Measurements from ENCODE around the gene MYOCD. TPM values are rescaled to one million over a fixed set of nuclear protein-coding genes. Genes with fewer than 3 reads are reported as not detected.

The MYOCD gene
- total RNA-seq, 4 donors from 2014 or later: 96.2 to 211 (median 124) TPM

GRCh38 chr17:12732366-12732765 is 66.7 kb downstream of the MYOCD start:
- no peak overlapping the region for H3K4me3 ChIP-seq
- intact Hi-C loops (cut with DNase I): no loop called here
- no peaks in the 10 kb centered on the region for H3K9me3 ChIP-seq
- H3K36me3 ChIP-seq: peaks cover 0 to 15% (median 10%) of the 10 kb centered on the region in 4 donors
- peak overlapping the region in 2 of 4 donors; percentile 69 to 82 for H3K27ac ChIP-seq (replicated peaks in 1 of 4)
- TF ChIP-seq POLR2AphosphoS5 (IDR thresholded peaks at IDR 0.05): no peak
- TF ChIP-seq POLR2A (IDR thresholded peaks at IDR 0.05; ENCODE audit: low read depth): no peak
- no peak for TF ChIP-seq CTCF (IDR thresholded peaks at IDR 0.05)
- TF ChIP-seq EP300 (IDR thresholded peaks at IDR 0.05): no peak
- WGBS: 80% methylated on average over 8 of the region's 8 CpGs
- no peak for DNase-seq (ENCODE audit: extremely low spot score)
- H3K27me3 ChIP-seq: no peaks in the 10 kb centered on the region
- H3K4me1 ChIP-seq: peaks cover 19 to 58% (median 44%) of the 10 kb centered on the region in 4 donors

- intact Hi-C loops (cut with DNase I): no loop called here
- peaks cover 13 to 51% (median 38%) of the 10 kb centered on the region in 4 donors for H3K4me1 ChIP-seq
- no peaks in the 10 kb centered on the region for H3K9me3 ChIP-seq
- no peak for DNase-seq (ENCODE audit: extremely low spot score)
- H3K36me3 ChIP-seq: peaks cover 0 to 32% (median 14%) of the 10 kb centered on the region in 4 donors
- TF ChIP-seq CTCF (IDR thresholded peaks at IDR 0.05) (no peak), EP300 (IDR thresholded peaks at IDR 0.05) (no peak), POLR2A (IDR thresholded peaks at IDR 0.05; ENCODE audit: low read depth) (no peak), POLR2AphosphoS5 (IDR thresholded peaks at IDR 0.05) (peak in 1 of 2 donors; percentile 16)
- 78% methylated on average over 7 of the region's 7 CpGs for WGBS
- no peaks in the 10 kb centered on the region for H3K27me3 ChIP-seq
- peak overlapping the region; percentile 10 to 54 (median 25) for H3K27ac ChIP-seq (replicated peaks in 1 of 4)
- H3K4me3 ChIP-seq: no peak overlapping the region
Observed at GRCh38 chr17:12734926-12735325, 69.2 kb downstream of the MYOCD start.

GRCh38 chr17:12735517-12735916 is 69.8 kb downstream of the MYOCD start:
- no peak for TF ChIP-seq POLR2A (IDR thresholded peaks at IDR 0.05; ENCODE audit: low read depth)
- no peak for TF ChIP-seq POLR2AphosphoS5 (IDR thresholded peaks at IDR 0.05)
- no peak for TF ChIP-seq EP300 (IDR thresholded peaks at IDR 0.05)
- no peak for TF ChIP-seq CTCF (IDR thresholded peaks at IDR 0.05)
- intact Hi-C loops (cut with DNase I): no loop called here

GRCh38 chr17:12736526-12736925 is 70.8 kb downstream of the MYOCD start:
- H3K4me3 ChIP-seq: no peak overlapping the region
- H3K27me3 ChIP-seq: no peaks in the 10 kb centered on the region
- TF ChIP-seq EP300 (IDR thresholded peaks at IDR 0.05) (no peak), POLR2AphosphoS5 (IDR thresholded peaks at IDR 0.05) (no peak), POLR2A (IDR thresholded peaks at IDR 0.05; ENCODE audit: low read depth) (no peak), CTCF (IDR thresholded peaks at IDR 0.05) (no peak)
- H3K4me1 ChIP-seq: peaks cover 13 to 38% (median 27%) of the 10 kb centered on the region in 4 donors
- 67% methylated on average over 4 of the region's 4 CpGs for WGBS
- no peaks in the 10 kb centered on the region for H3K9me3 ChIP-seq
- H3K27ac ChIP-seq (replicated peaks in 1 of 4): peak overlapping the region in 3 of 4 donors; percentile 13 to 54 (median 22)
- no peak for DNase-seq (ENCODE audit: extremely low spot score)
- intact Hi-C loops (cut with DNase I): no loop called here
- H3K36me3 ChIP-seq: peaks cover 0 to 36% (median 22%) of the 10 kb centered on the region in 4 donors

More at GRCh38 chr17:12735517-12735916, 69.8 kb downstream of the MYOCD start:
- H3K27me3 ChIP-seq: no peaks in the 10 kb centered on the region
- WGBS: 64% methylated on average over 8 of the region's 8 CpGs
- H3K9me3 ChIP-seq: no peaks in the 10 kb centered on the region
- H3K4me3 ChIP-seq: no peak overlapping the region
- no peak for DNase-seq (ENCODE audit: extremely low spot score)
- H3K36me3 ChIP-seq: peaks cover 0 to 36% (median 19%) of the 10 kb centered on the region in 4 donors
- H3K27ac ChIP-seq (replicated peaks in 1 of 4): peak overlapping the region; percentile 2 to 54 (median 16)
- peaks cover 13 to 45% (median 33%) of the 10 kb centered on the region in 4 donors for H3K4me1 ChIP-seq

All from esophagus muscularis mucosa (tissue), 4 donors.